ENCODE measurements around the gene AMBRA1.

AMBRA1 gene

GRCh38 chr11:46505741-46506482 is 87.9 kb downstream of the AMBRA1 start:
- DNase-seq (ENCODE audit: low spot score): no peak

- no peak for DNase-seq (ENCODE audit: low spot score)
These were observed 88.8 kb downstream of the AMBRA1 start for GRCh38 chr11:46504817-46505613.

- no peak for DNase-seq (ENCODE audit: low spot score)
These were observed 94.0 kb downstream of the AMBRA1 start for GRCh38 chr11:46499821-46500220.

GRCh38 chr11:46498968-46499367 is 94.9 kb downstream of the AMBRA1 start:
- no peak for DNase-seq (ENCODE audit: low spot score)

GRCh38 chr11:46498179-46498578 is 95.6 kb downstream of the AMBRA1 start:
- no peak for DNase-seq (ENCODE audit: low spot score)

- DNase-seq (ENCODE audit: low spot score): no peak
These were observed 96.3 kb downstream of the AMBRA1 start for GRCh38 chr11:46497498-46497897.

GRCh38 chr11:46493791-46494190 is 100.0 kb downstream of the AMBRA1 start:
- no peak for DNase-seq (ENCODE audit: low spot score)

- DNase-seq (ENCODE audit: low spot score): no peak
These were observed 101.3 kb downstream of the AMBRA1 start for GRCh38 chr11:46492532-46492931.

- no peak for DNase-seq (ENCODE audit: low spot score)
These were observed 102.0 kb downstream of the AMBRA1 start for GRCh38 chr11:46491661-46492330.

GRCh38 chr11:46490666-46491065 is 103.2 kb downstream of the AMBRA1 start:
- no peak for DNase-seq (ENCODE audit: low spot score)

GRCh38 chr11:46489656-46490560 is 103.9 kb downstream of the AMBRA1 start:
- DNase-seq (ENCODE audit: low spot score): no peak

GRCh38 chr11:46485856-46486443 is 107.9 kb downstream of the AMBRA1 start:
- no peak for DNase-seq (ENCODE audit: low spot score)

GRCh38 chr11:46484101-46484500 is 109.7 kb downstream of the AMBRA1 start:
- DNase-seq (ENCODE audit: low spot score): no peak

- DNase-seq (ENCODE audit: low spot score): no peak
These were observed 112.9 kb downstream of the AMBRA1 start for GRCh38 chr11:46480909-46481308.

GRCh38 chr11:46480166-46480726 is 113.6 kb downstream of the AMBRA1 start:
- DNase-seq (ENCODE audit: low spot score): no peak

- no peak for DNase-seq (ENCODE audit: low spot score)
These were observed 114.2 kb downstream of the AMBRA1 start for GRCh38 chr11:46479601-46480000.

- DNase-seq (ENCODE audit: low spot score): no peak
These were observed 115.6 kb downstream of the AMBRA1 start for GRCh38 chr11:46478196-46478595.

- no peak for DNase-seq (ENCODE audit: low spot score)
These were observed 116.7 kb downstream of the AMBRA1 start for GRCh38 chr11:46477136-46477535.

- no peak for DNase-seq (ENCODE audit: low spot score)
These were observed 117.8 kb downstream of the AMBRA1 start for GRCh38 chr11:46475926-46476545.
